Activated T-helper 17 cell treated with anti-CD3 and anti-CD28 coated beads, Interleukin-2, amount 50 U/mL, for 72 hours (primary cell): ENCODE measurements around the gene RAD51AP2. TPM values are rescaled to one million over a fixed set of nuclear protein-coding genes. Genes with fewer than 3 reads are reported as not detected.
"Not testable (repeated sequence)": the region's sequence is repeated elsewhere in the genome, so short reads cannot be mapped to it uniquely, and the experiment has no call there.

ENCODE experiments used
- ATAC-seq: fragments of 150-1000 bp; cut with Tn5 transposase; replicated peaks from 2 replicates; pipeline ENCODE4 v1.10.0; 2021; ENCODE audit warnings: mild to moderate bottlenecking, moderate library complexity
- H3K27ac Mint-ChIP-seq: one replicate; pipeline ENCODE4 v1.8.0; 2022; ENCODE audit warnings: mixed read lengths
- H3K27me3 Mint-ChIP-seq: one replicate; pipeline ENCODE4 v1.8.0; 2022; ENCODE audit warnings: mixed read lengths
- H3K36me3 Mint-ChIP-seq: one replicate; pipeline ENCODE4 v1.8.0; 2022; ENCODE audit warnings: low read depth, mild to moderate bottlenecking, mixed read lengths
- H3K4me1 Mint-ChIP-seq: one replicate; pipeline ENCODE4 v1.8.0; 2022; ENCODE audit warnings: mixed read lengths
- H3K4me3 Mint-ChIP-seq: one replicate; pipeline ENCODE4 v1.8.0; 2022; ENCODE audit warnings: mild to moderate bottlenecking, mixed read lengths
- H3K9me3 Mint-ChIP-seq: one replicate; pipeline ENCODE4 v1.8.0; 2022; ENCODE audit warnings: mixed read lengths
- total RNA-seq, 2 donors: library from RNA; stranded (reverse); gene quantifications; one replicate each; pipeline ENCODE4 v1.2.3, GENCODE V29; 2022

RAD51AP2 gene
- total RNA-seq, 2 donors from 2014 or later: not detected

- Mint-ChIP-seq H3K27ac (no peak overlapping the region), H3K27me3 (peaks cover 11% of the 10 kb centered on the region), H3K36me3 (no peaks in the 10 kb centered on the region), H3K4me1 (no peaks in the 10 kb centered on the region), H3K4me3 (no peak overlapping the region), H3K9me3 (peaks cover 3% of the 10 kb centered on the region)
- ATAC-seq: no peak
Observed at GRCh38 chr2:17517481-17518211, 594 bp downstream of the RAD51AP2 start.

GRCh38 chr2:17515652-17516051 is 2.6 kb downstream of the RAD51AP2 start:
- peaks cover 11% of the 10 kb centered on the region for H3K27me3 Mint-ChIP-seq
- no peaks in the 10 kb centered on the region for H3K36me3 Mint-ChIP-seq
- H3K9me3 Mint-ChIP-seq: peaks cover 3% of the 10 kb centered on the region
- no peak overlapping the region for H3K27ac Mint-ChIP-seq
- no peaks in the 10 kb centered on the region for H3K4me1 Mint-ChIP-seq
- no peak overlapping the region for H3K4me3 Mint-ChIP-seq
- ATAC-seq: no peak

- Mint-ChIP-seq H3K9me3 (peaks cover 4% of the 10 kb centered on the region), H3K27ac (no peak overlapping the region), H3K4me3 (no peak overlapping the region), H3K36me3 (no peaks in the 10 kb centered on the region), H3K27me3 (no peaks in the 10 kb centered on the region), H3K4me1 (no peaks in the 10 kb centered on the region)
- ATAC-seq: no peak
Observed at GRCh38 chr2:17506736-17507616, 11.3 kb downstream of the RAD51AP2 start.

- Mint-ChIP-seq H3K9me3 (no peaks in the 10 kb centered on the region), H3K36me3 (no peaks in the 10 kb centered on the region), H3K4me3 (no peak overlapping the region), H3K4me1 (no peaks in the 10 kb centered on the region), H3K27me3 (no peaks in the 10 kb centered on the region), H3K27ac (no peak overlapping the region)
- ATAC-seq: no peak
Observed at GRCh38 chr2:17497718-17498117, 20.5 kb downstream of the RAD51AP2 start.

GRCh38 chr2:17495590-17495989 is 22.6 kb downstream of the RAD51AP2 start:
- no peak for ATAC-seq
- Mint-ChIP-seq H3K9me3 (no peaks in the 10 kb centered on the region), H3K36me3 (no peaks in the 10 kb centered on the region)

GRCh38 chr2:17490165-17490564 is 28.1 kb downstream of the RAD51AP2 start:
- not testable (repeated sequence) for ATAC-seq, H3K4me3 Mint-ChIP-seq, H3K9me3 Mint-ChIP-seq, H3K27ac Mint-ChIP-seq, H3K4me1 Mint-ChIP-seq, H3K27me3 Mint-ChIP-seq, H3K36me3 Mint-ChIP-seq

More at GRCh38 chr2:17495590-17495989, 22.6 kb downstream of the RAD51AP2 start:
- no peak overlapping the region for H3K27ac Mint-ChIP-seq
- H3K4me1 Mint-ChIP-seq: no peaks in the 10 kb centered on the region
- H3K27me3 Mint-ChIP-seq: no peaks in the 10 kb centered on the region
- H3K4me3 Mint-ChIP-seq: no peak overlapping the region

GRCh38 chr2:17488610-17489009 is 29.6 kb downstream of the RAD51AP2 start:
- H3K4me3 Mint-ChIP-seq, H3K27me3 Mint-ChIP-seq, H3K36me3 Mint-ChIP-seq, H3K9me3 Mint-ChIP-seq, H3K4me1 Mint-ChIP-seq, H3K27ac Mint-ChIP-seq, ATAC-seq: not testable (repeated sequence)

- Mint-ChIP-seq H3K27me3 (no peaks in the 10 kb centered on the region), H3K36me3 (no peaks in the 10 kb centered on the region), H3K4me1 (no peaks in the 10 kb centered on the region), H3K9me3 (peaks cover 4% of the 10 kb centered on the region), H3K27ac (no peak overlapping the region), H3K4me3 (no peak overlapping the region)
- ATAC-seq: no peak
Observed at GRCh38 chr2:17483496-17483895, 34.7 kb downstream of the RAD51AP2 start.

GRCh38 chr2:17482651-17483050 is 35.6 kb downstream of the RAD51AP2 start:
- no peak for ATAC-seq
- Mint-ChIP-seq H3K4me3 (no peak overlapping the region), H3K4me1 (no peaks in the 10 kb centered on the region), H3K36me3 (no peaks in the 10 kb centered on the region), H3K27ac (no peak overlapping the region), H3K9me3 (peaks cover 4% of the 10 kb centered on the region), H3K27me3 (no peaks in the 10 kb centered on the region)

GRCh38 chr2:17479875-17480274 is 38.4 kb downstream of the RAD51AP2 start:
- H3K9me3 Mint-ChIP-seq: peaks cover 4% of the 10 kb centered on the region
- ATAC-seq: no peak

GRCh38 chr2:17476830-17477229 is 41.4 kb downstream of the RAD51AP2 start:
- Mint-ChIP-seq H3K4me3 (no peak overlapping the region), H3K27ac (no peak overlapping the region), H3K27me3 (no peaks in the 10 kb centered on the region), H3K9me3 (no peaks in the 10 kb centered on the region), H3K36me3 (no peaks in the 10 kb centered on the region), H3K4me1 (no peaks in the 10 kb centered on the region)
- ATAC-seq: no peak

More at GRCh38 chr2:17479875-17480274, 38.4 kb downstream of the RAD51AP2 start:
- Mint-ChIP-seq H3K4me1 (no peaks in the 10 kb centered on the region), H3K4me3 (no peak overlapping the region), H3K27ac (no peak overlapping the region), H3K36me3 (no peaks in the 10 kb centered on the region), H3K27me3 (no peaks in the 10 kb centered on the region)

- no peaks in the 10 kb centered on the region for H3K36me3 Mint-ChIP-seq
- no peak for ATAC-seq
- H3K27me3 Mint-ChIP-seq: no peaks in the 10 kb centered on the region
- no peaks in the 10 kb centered on the region for H3K4me1 Mint-ChIP-seq
- no peaks in the 10 kb centered on the region for H3K9me3 Mint-ChIP-seq
- no peak overlapping the region for H3K4me3 Mint-ChIP-seq
- no peak overlapping the region for H3K27ac Mint-ChIP-seq
Observed at GRCh38 chr2:17476064-17476463, 42.2 kb downstream of the RAD51AP2 start.

- no peak overlapping the region for H3K4me3 Mint-ChIP-seq
- peaks cover 7% of the 10 kb centered on the region for H3K9me3 Mint-ChIP-seq
- no peak for ATAC-seq
- H3K27me3 Mint-ChIP-seq: no peaks in the 10 kb centered on the region
- no peaks in the 10 kb centered on the region for H3K4me1 Mint-ChIP-seq
- no peak overlapping the region for H3K27ac Mint-ChIP-seq
- no peaks in the 10 kb centered on the region for H3K36me3 Mint-ChIP-seq
Observed at GRCh38 chr2:17475286-17475685, 43.0 kb downstream of the RAD51AP2 start.

- Mint-ChIP-seq H3K36me3 (no peaks in the 10 kb centered on the region), H3K27me3 (no peaks in the 10 kb centered on the region), H3K4me3 (no peak overlapping the region), H3K9me3 (peaks cover 19% of the 10 kb centered on the region), H3K4me1 (no peaks in the 10 kb centered on the region), H3K27ac (no peak overlapping the region)
- no peak for ATAC-seq
Observed at GRCh38 chr2:17471979-17472378, 46.3 kb downstream of the RAD51AP2 start.
